Ovary (tissue), 3 donors: ENCODE results near the gene RNF11.

Source experiments
- EP300 ChIP-seq: sonication (generic); formaldehyde crosslinking; IDR thresholded peaks from one replicate; pipeline ENCODE4 v1.6.1; 2017; ENCODE audit warnings: antibody characterized with exemption
- POLR2A ChIP-seq: fragments of 450-650 bp; IDR thresholded peaks from one replicate; pipeline ENCODE4 v1.6.1; 2017; ENCODE audit warnings: antibody characterized with exemption, mild to moderate bottlenecking, moderate library complexity
- TF ChIP-seq, protein P1 (sequence below), 3 donors: fragments of 450-650 bp in 2 of 3; fragments of 200-600 bp in 1 of 3; IDR thresholded peaks; one replicate each; pipeline versions ENCODE4 v1.5.1 to v1.8.0; 2016 to 2022; ENCODE audit warnings: antibody characterized with exemption in 3 of 3, mild to moderate bottlenecking in 1 of 3
- donor health status: DM: no; HTN: no; CAD: no.

DNA sequence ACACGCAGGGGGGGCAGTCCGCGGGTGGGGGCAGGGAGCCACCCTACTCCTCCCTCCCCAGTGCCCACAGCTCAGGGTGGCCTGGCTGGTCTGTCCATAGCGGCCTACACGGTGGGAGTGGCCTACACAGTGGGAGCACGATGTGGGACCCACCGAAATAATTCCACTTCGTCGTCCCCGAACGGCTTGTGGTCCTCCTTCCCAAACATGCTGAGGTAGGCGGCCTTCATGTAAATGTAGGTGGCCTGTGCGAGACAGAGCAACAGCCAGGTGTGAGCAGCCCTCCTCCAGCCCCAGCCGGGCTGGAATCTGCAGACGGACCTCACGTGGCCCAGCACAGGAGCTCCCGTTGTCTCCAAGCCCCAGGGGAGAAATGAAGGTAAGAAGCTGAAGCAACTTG, 59.9 kb downstream of the RNF11 start:
- TF ChIP-seq POLR2A (no peak), EP300 (no peak)
- TF ChIP-seq, protein P1, sequence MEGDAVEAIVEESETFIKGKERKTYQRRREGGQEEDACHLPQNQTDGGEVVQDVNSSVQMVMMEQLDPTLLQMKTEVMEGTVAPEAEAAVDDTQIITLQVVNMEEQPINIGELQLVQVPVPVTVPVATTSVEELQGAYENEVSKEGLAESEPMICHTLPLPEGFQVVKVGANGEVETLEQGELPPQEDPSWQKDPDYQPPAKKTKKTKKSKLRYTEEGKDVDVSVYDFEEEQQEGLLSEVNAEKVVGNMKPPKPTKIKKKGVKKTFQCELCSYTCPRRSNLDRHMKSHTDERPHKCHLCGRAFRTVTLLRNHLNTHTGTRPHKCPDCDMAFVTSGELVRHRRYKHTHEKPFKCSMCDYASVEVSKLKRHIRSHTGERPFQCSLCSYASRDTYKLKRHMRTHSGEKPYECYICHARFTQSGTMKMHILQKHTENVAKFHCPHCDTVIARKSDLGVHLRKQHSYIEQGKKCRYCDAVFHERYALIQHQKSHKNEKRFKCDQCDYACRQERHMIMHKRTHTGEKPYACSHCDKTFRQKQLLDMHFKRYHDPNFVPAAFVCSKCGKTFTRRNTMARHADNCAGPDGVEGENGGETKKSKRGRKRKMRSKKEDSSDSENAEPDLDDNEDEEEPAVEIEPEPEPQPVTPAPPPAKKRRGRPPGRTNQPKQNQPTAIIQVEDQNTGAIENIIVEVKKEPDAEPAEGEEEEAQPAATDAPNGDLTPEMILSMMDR (IDR thresholded peaks at IDR 0.05): no peak
